H1 (cell line): ENCODE measurements around the gene RBSN. TPM values are rescaled to one million over a fixed set of nuclear protein-coding genes. Genes with fewer than 3 reads are reported as not detected.

ENCODE experiments used
- CTCF ChIA-PET: fragments of 300-600 bp; sonication (Branson Sonifier 250); formaldehyde crosslinking; loops from one replicate; lab custom pipeline; 2021; ENCODE audit not compliant: partially characterized antibody; lab: Charles Lee
- POLR2A ChIA-PET: fragments of 300-600 bp; sonication (Branson Sonifier 250); formaldehyde crosslinking; loops from one replicate; lab custom pipeline; 2021; ENCODE audit warnings: inconsistent platforms; ENCODE audit not compliant: partially characterized antibody; lab: Charles Lee
- DNase-seq, 2 experiments: peaks; one replicate each; pipeline versions ENCODE4 v3.0.0 to v3.0.0-alpha.2; 2010 to 2022; ENCODE audit warnings: low spot score in 2 of 2, low read depth in 1 of 2, mixed read lengths in 1 of 2
- FAIRE-seq: peaks from 2 replicates; lab custom pipeline; 2011; peaks lifted over from hg19 to GRCh38; lab: Jason Lieb, UNC
- H2AFZ ChIP-seq: 2 replicates; pipeline ENCODE4 v1.8.1; 2012; ENCODE audit warnings: low read length, inconsistent platforms
- H2AK5ac ChIP-seq: 2 replicates; pipeline ENCODE4 v1.6.1; 2013; ENCODE audit warnings: low read depth, low read length
- H2BK120ac ChIP-seq: replicated peaks from 2 replicates; pipeline ENCODE3; 2013; ENCODE audit warnings: low read depth, low read length, inconsistent platforms
- H2BK12ac ChIP-seq: 2 replicates; pipeline ENCODE4 v1.6.1; 2013; ENCODE audit warnings: low read depth, low read length
- H2BK15ac ChIP-seq: 2 replicates; pipeline ENCODE4 v1.6.1; 2013; ENCODE audit warnings: low read length
- H2BK20ac ChIP-seq: 2 replicates; pipeline ENCODE4 v1.6.1; 2013; ENCODE audit warnings: low read length
- H2BK5ac ChIP-seq: 2 replicates; pipeline ENCODE4 v1.6.1; 2013; ENCODE audit warnings: low read depth, low read length
- H3K14ac ChIP-seq: 2 replicates; pipeline ENCODE4 v1.6.1; 2013; ENCODE audit warnings: inconsistent platforms; ENCODE audit not compliant: insufficient read length
- H3K18ac ChIP-seq: 2 replicates; pipeline ENCODE4 v1.6.1; 2013; ENCODE audit warnings: low read length; ENCODE audit errors: extremely low read depth
- H3K23ac ChIP-seq: 2 replicates; pipeline ENCODE4 v1.6.1; 2013; ENCODE audit warnings: inconsistent platforms; ENCODE audit not compliant: insufficient read length
- H3K23me2 ChIP-seq: 2 replicates; pipeline ENCODE4 v1.6.1; 2013; ENCODE audit warnings: low read depth, low read length
- H3K27ac ChIP-seq: 2 replicates; pipeline ENCODE4 v1.6.1; 2011; ENCODE audit warnings: low read depth, low read length, inconsistent platforms
- H3K27me3 ChIP-seq, 4 experiments: replicated peaks in 1 of 4; 1 replicate in 1 of 4; 2 replicates in 3 of 4; pipeline versions ENCODE4 v1.6.1 to v1.8.1; 2011 to 2013; ENCODE audit warnings: low read length in 3 of 4, mild to moderate bottlenecking in 3 of 4, inconsistent platforms in 2 of 4, mixed read lengths in 2 of 4, moderate library complexity in 1 of 4; ENCODE audit not compliant: control insufficient read depth in 3 of 4, insufficient read depth in 3 of 4; ENCODE audit errors: extremely low read depth in 1 of 4
- H3K36me3 ChIP-seq, 4 experiments: 2 replicates each; pipeline versions ENCODE4 v1.6.1 to v1.8.1; 2011 to 2013; ENCODE audit warnings: mild to moderate bottlenecking in 4 of 4, low read length in 3 of 4, moderate library complexity in 2 of 4, control low read depth in 1 of 4, inconsistent platforms in 1 of 4; ENCODE audit not compliant: insufficient read depth in 4 of 4, control insufficient read depth in 2 of 4
- H3K4ac ChIP-seq: replicated peaks from 2 replicates; pipeline ENCODE3; 2013; ENCODE audit warnings: low read length, low read depth, mixed read lengths, inconsistent platforms; ENCODE audit not compliant: insufficient read length
- H3K4me1 ChIP-seq, 4 experiments: replicated peaks in 1 of 4; 1 replicate in 1 of 4; 2 replicates in 3 of 4; pipeline versions ENCODE4 v1.6.1 to v1.8.1; 2011 to 2013; ENCODE audit warnings: low read length in 3 of 4, inconsistent platforms in 2 of 4, mixed read lengths in 1 of 4; ENCODE audit not compliant: insufficient read depth in 4 of 4, control insufficient read depth in 3 of 4
- H3K4me2 ChIP-seq, 2 experiments: 2 replicates each; pipeline versions ENCODE4 v1.6.1 to v1.8.1; 2011 to 2013; ENCODE audit warnings: low read depth in 2 of 2, low read length in 2 of 2, control low read depth in 1 of 2, inconsistent platforms in 1 of 2, mild to moderate bottlenecking in 1 of 2; ENCODE audit not compliant: insufficient read depth in 1 of 2
- H3K4me3 ChIP-seq, 4 experiments: fragments of 200-600, 300-600 bp in 1 of 4; sonication (generic), shearing (Covaris generic), sonication (Bioruptor Twin) in 1 of 4; 2 replicates each; pipeline versions ENCODE4 v1.5.1 to v1.8.1; 2011 to 2016; ENCODE audit warnings: low read length in 4 of 4, low read depth in 3 of 4, control low read depth in 2 of 4, inconsistent platforms in 2 of 4, mild to moderate bottlenecking in 2 of 4, mixed read lengths in 1 of 4, moderate library complexity in 1 of 4; ENCODE audit not compliant: insufficient read depth in 2 of 4; ENCODE audit errors: extremely low read depth in 1 of 4
- H3K56ac ChIP-seq: replicated peaks from 2 replicates; pipeline ENCODE3; 2013; ENCODE audit warnings: low read depth, mild to moderate bottlenecking, mixed read lengths, low read length, inconsistent platforms; ENCODE audit not compliant: insufficient read length
- H3K79me1 ChIP-seq: 2 replicates; pipeline ENCODE4 v1.6.1; 2013; ENCODE audit warnings: low read depth, low read length, control low read depth
- H3K79me2 ChIP-seq, 2 experiments: 2 replicates each; pipeline versions ENCODE4 v1.6.1 to v1.8.1; 2012 to 2013; ENCODE audit warnings: low read length in 2 of 2, mild to moderate bottlenecking in 2 of 2, inconsistent platforms in 1 of 2; ENCODE audit not compliant: insufficient read depth in 2 of 2, control insufficient read depth in 1 of 2
- H3K9ac ChIP-seq, 4 experiments: replicated peaks in 1 of 4; 1 replicate in 1 of 4; 2 replicates in 3 of 4; pipeline versions ENCODE4 v1.6.1 to v1.8.1; 2011 to 2013; ENCODE audit warnings: low read depth in 3 of 4, low read length in 3 of 4, control low read depth in 2 of 4, mild to moderate bottlenecking in 2 of 4, moderate library complexity in 2 of 4, inconsistent platforms in 1 of 4; ENCODE audit errors: extremely low read depth in 1 of 4
- H3K9me3 ChIP-seq, 2 experiments: 2 replicates each; pipeline versions ENCODE4 v1.6.1 to v1.8.1; 2012 to 2013; ENCODE audit warnings: mild to moderate bottlenecking in 2 of 2, moderate library complexity in 2 of 2, control low read depth in 1 of 2, inconsistent platforms in 1 of 2, low read depth in 1 of 2, low read length in 1 of 2, mixed read lengths in 1 of 2; ENCODE audit not compliant: insufficient read depth in 2 of 2
- H4K20me1 ChIP-seq, 2 experiments: replicated peaks in 1 of 2; 2 replicates each; pipeline versions ENCODE3 to v1.8.1; 2011 to 2013; ENCODE audit warnings: inconsistent platforms in 2 of 2, low read length in 2 of 2, mild to moderate bottlenecking in 1 of 2; ENCODE audit not compliant: insufficient read depth in 2 of 2, control insufficient read depth in 1 of 2
- H4K5ac ChIP-seq: 2 replicates; pipeline ENCODE4 v1.6.1; 2013; ENCODE audit warnings: low read length, low read depth, mixed read lengths, inconsistent platforms; ENCODE audit not compliant: insufficient read length
- H4K8ac ChIP-seq: 2 replicates; pipeline ENCODE4 v1.8.0; 2013; ENCODE audit warnings: mild to moderate bottlenecking, moderate library complexity, low read length, inconsistent platforms; ENCODE audit not compliant: insufficient read depth; ENCODE audit errors: extremely low read depth
- H4K91ac ChIP-seq: replicated peaks from 2 replicates; pipeline ENCODE3; 2013; ENCODE audit warnings: low read length, mixed read lengths, inconsistent platforms; ENCODE audit not compliant: insufficient read length
- HDAC6 ChIP-seq: IDR thresholded peaks from one replicate; pipeline ENCODE4 v1.7.1; 2012; ENCODE audit warnings: low read depth, mild to moderate bottlenecking, inconsistent platforms, low read length, moderate library complexity
- JUN ChIP-seq: IDR thresholded peaks from 2 replicates; pipeline ENCODE4 v1.6.1; 2011; ENCODE audit warnings: low read depth, mild to moderate bottlenecking, improper control_type of control experiment, low read length
- PHF8 ChIP-seq: fragments of 200-600 bp; sonication (generic); conservative IDR thresholded peaks from 2 replicates; pipeline ENCODE4 v1.7.1; 2012; ENCODE audit warnings: low read depth, mild to moderate bottlenecking, inconsistent platforms, low read length, moderate library complexity
- SIX5 ChIP-seq: IDR thresholded peaks from 2 replicates; pipeline ENCODE4 v1.6.1; 2011; ENCODE audit warnings: mild to moderate bottlenecking, low read depth, low read length
- WGBS, 2 experiments: shearing (Covaris generic) in 1 of 2; methylation state at CpG; one replicate each; pipeline versions ENCODE4 v1.1.6 to v1.1.7; 2013 to 2015; ENCODE audit warnings: low lambda C conversion rate in 2 of 2, mixed read lengths in 2 of 2, inconsistent platforms in 1 of 2, low coverage in 1 of 2, missing lambda C conversion rate in 1 of 2; ENCODE audit not compliant: insufficient replicate concordance in 2 of 2, insufficient coverage in 1 of 2, insufficient read length in 1 of 2; ENCODE audit errors: extremely low coverage in 1 of 2, missing lambda C conversion rate in 1 of 2; 5-methylcytosine and 5-hydroxymethylcytosine counted together
- polyA plus RNA-seq, 7 experiments: library from polyadenylated mRNA; depleted of rRNA in 3 of 7; stranded (reverse) in 5 of 7; unstranded in 2 of 7; fragments of >200 nt in 5 of 7; fragments of 200-250 nt in 2 of 7; gene quantifications; 1 replicate in 5 of 7; 2 replicates in 1 of 7; 4 replicates in 1 of 7; pipeline versions ENCODE4 v1.2.1 to v1.2.3, GENCODE V29; 2011 to 2013; ENCODE audit warnings: missing spikeins in 2 of 7, mixed read lengths in 2 of 7
- total RNA-seq: library from RNA; stranded (reverse); fragmentation: NEBNext Ultra II Directional; extraction: Animal tissue kit (Norgen Biotek cat#: 25700); gene quantifications from 2 replicates; pipeline ENCODE4 v1.2.1, GENCODE V29; 2021

RBSN gene
- total and polyA plus RNA-seq, 2 of the 8 experiments (the other 6 are each of a cell fraction or from before 2014, with no cell fraction given), result 5.9 to 20.0 TPM

DNA sequence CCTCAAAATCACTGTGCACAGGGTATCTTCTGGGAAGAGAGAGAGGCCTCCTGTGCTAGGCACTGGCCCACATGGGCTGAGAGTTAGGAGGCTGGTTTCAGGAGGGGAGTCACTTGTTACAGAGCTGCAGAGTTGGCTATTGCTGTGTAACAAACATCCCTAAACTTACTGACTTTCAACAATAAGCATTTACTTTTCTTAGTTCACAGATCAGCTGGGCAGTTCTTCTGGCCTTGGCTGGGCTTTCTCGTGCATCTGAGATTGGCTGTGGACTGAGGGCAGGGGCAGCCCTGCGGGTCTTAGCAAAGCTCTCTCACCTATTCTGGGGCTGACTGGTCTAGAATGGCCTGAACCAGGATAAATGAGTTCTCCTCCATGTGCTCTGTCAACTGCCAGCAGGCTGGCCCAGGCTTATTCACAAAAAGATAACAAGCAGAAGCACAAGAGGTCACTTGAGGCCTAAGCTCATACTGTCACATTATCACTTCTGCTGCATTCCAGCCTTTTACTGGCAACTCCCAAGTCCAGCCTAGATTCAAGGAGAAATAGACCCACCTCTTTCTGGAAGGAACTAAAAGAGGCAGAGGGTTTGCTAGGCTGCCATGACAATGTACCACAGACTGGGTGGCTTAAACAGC lies 17.2 kb upstream of the RBSN start:
- Histone ChIP-seq H4K5ac (no peak overlapping the region), H3K18ac (no peak overlapping the region), H2BK20ac (no peak overlapping the region), H2AFZ (no peak overlapping the region), H2BK120ac (no peak overlapping the region), H2BK5ac (no peak overlapping the region), H2AK5ac (no peak overlapping the region; the same call in 1 of the 2 replicates), H3K79me1 (no peaks in the 10 kb centered on the region), H3K27ac (no peak overlapping the region), H3K4me2 (no peak overlapping the region), H3K27me3 (peaks cover 0 to 3% (median 0%) of the 10 kb centered on the region in 4 experiments; a peak in 2 of 7 replicates), H4K20me1 (no peaks in the 10 kb centered on the region), H3K9me3 (no peaks in the 10 kb centered on the region), H3K23ac (no peak overlapping the region), H3K56ac (no peak overlapping the region), H4K91ac (no peak overlapping the region), H4K8ac (no peak overlapping the region), H3K23me2 (no peaks in the 10 kb centered on the region), H2BK15ac (no peak overlapping the region), H3K14ac (no peak overlapping the region), H2BK12ac (no peak overlapping the region)
- POLR2A ChIA-PET, result interaction anchor here (1.5 kb wide), 1 partner anchor 17 kb away, joined by 5 read pairs; the partner anchor contains the start of gene RBSN
- FAIRE-seq, result no peak
- DNase-seq, result no peak
- 93% methylated on average over 2 of the region's 2 CpGs; no CpG with 5 or more reads in 1 of the 2 experiments for WGBS, 2 experiments
- TF ChIP-seq PHF8 (no peak), SIX5 (no peak), JUN (no peak), HDAC6 (no peak)
- TF ChIP-seq, all 59 proteins: peak for 0
- Histone ChIP-seq H3K4ac (no peak overlapping the region), H3K9ac (no peak overlapping the region), H3K79me2 (no peaks in the 10 kb centered on the region), H3K4me1 (peaks cover 1 to 18% (median 7%) of the 10 kb centered on the region in 4 experiments; a peak in 5 of 7 replicates), H3K36me3 (no peaks in the 10 kb centered on the region), H3K4me3 (no peak overlapping the region)
- CTCF ChIA-PET, result interaction anchor here (0.6 to 6.8 kb wide), 8 partner anchors 8 to 149 kb away, joined by 3 to 92 read pairs (median 6); partner anchors contain the start of gene CAPN7
